Choroid plexus epithelial cell (primary cell): ENCODE results near the gene YTHDF1.

Experiments
- DNase-seq: peaks from one replicate; pipeline ENCODE4 v3.0.0-alpha.2; 2010; ENCODE audit warnings: low read depth
- H3K4me3 ChIP-seq: 2 replicates; pipeline ENCODE4 v1.5.1; 2011; ENCODE audit warnings: low read depth, mild to moderate bottlenecking, control low read depth, low read length, moderate library complexity
- TF ChIP-seq, protein P1 (sequence below): conservative IDR thresholded peaks from 2 replicates; pipeline ENCODE4 v1.5.1; 2011; ENCODE audit warnings: low read depth, mild to moderate bottlenecking, control low read depth, inconsistent platforms, low read length, moderate library complexity

Gene YTHDF1

GRCh38 chr20:63234693-63235398 lies 18.9 kb upstream of the YTHDF1 start:
- H3K4me3 ChIP-seq, result no peak overlapping the region
- TF ChIP-seq, protein P1, sequence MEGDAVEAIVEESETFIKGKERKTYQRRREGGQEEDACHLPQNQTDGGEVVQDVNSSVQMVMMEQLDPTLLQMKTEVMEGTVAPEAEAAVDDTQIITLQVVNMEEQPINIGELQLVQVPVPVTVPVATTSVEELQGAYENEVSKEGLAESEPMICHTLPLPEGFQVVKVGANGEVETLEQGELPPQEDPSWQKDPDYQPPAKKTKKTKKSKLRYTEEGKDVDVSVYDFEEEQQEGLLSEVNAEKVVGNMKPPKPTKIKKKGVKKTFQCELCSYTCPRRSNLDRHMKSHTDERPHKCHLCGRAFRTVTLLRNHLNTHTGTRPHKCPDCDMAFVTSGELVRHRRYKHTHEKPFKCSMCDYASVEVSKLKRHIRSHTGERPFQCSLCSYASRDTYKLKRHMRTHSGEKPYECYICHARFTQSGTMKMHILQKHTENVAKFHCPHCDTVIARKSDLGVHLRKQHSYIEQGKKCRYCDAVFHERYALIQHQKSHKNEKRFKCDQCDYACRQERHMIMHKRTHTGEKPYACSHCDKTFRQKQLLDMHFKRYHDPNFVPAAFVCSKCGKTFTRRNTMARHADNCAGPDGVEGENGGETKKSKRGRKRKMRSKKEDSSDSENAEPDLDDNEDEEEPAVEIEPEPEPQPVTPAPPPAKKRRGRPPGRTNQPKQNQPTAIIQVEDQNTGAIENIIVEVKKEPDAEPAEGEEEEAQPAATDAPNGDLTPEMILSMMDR, result peak; percentile 62
- DNase-seq, result no peak

- H3K4me3 ChIP-seq, result no peak overlapping the region
- TF ChIP-seq, protein P1, result no peak
- no peak for DNase-seq
Measured at GRCh38 chr20:63233924-63234323, 18.0 kb upstream of the YTHDF1 start.

DNA sequence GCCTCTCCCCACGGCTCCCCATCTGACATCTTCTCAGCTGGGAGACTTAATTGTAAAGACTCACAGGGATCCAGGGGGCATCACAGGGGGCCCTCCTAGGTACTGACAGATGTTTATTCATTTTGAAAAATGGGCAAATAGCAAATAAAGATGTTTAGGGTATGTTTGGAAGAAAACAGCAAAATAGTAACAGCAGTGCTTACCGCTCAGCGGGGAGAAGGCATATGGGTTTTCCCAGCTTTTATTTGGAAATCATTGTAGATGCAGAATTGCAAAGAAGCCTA lies 17.1 kb upstream of the YTHDF1 start:
- no peak overlapping the region for H3K4me3 ChIP-seq
- no peak for DNase-seq
- TF ChIP-seq, protein P1, result no peak

- TF ChIP-seq, protein P1, result no peak
- no peak overlapping the region for H3K4me3 ChIP-seq
- peak; percentile 80 for DNase-seq
Measured at GRCh38 chr20:63232235-63233060, 16.5 kb upstream of the YTHDF1 start.

DNA sequence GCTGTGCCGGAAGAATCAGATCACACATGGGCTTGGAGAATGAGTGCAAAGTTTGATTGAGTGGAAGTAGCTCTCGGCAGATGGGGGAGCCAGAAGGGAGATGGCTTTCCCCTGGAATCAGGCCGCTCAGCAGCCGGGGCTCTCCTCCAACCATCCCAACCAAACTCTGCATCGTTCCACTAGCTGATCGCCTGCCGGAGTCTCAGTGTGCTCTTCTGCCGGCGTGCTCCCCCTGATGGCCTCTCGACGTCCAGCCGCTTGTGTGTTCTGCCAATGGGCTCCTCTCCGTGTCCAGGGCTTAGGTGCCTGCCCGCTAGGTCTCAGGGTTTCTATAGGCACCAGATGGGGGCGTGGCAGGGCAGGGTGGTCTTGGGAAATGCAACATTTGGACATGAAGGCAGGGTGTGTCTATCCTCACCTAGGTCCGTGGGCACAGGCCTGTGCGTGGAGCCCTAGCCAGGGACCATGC lies 14.9 kb upstream of the YTHDF1 start:
- TF ChIP-seq, protein P1, result peak; percentile 81
- no peak overlapping the region for H3K4me3 ChIP-seq
- peak; percentile 81 for DNase-seq

GRCh38 chr20:63228806-63229205 lies 12.9 kb upstream of the YTHDF1 start:
- no peak for DNase-seq
- TF ChIP-seq, protein P1, result no peak
- no peak overlapping the region for H3K4me3 ChIP-seq
